Astrocyte of the cerebellum (primary cell): ENCODE results near the gene RAB18.

ENCODE experiments used
- DNase-seq: peaks from one replicate; pipeline ENCODE4 v3.0.0-alpha.2; 2011; ENCODE audit warnings: low read depth
- H3K4me3 ChIP-seq: 2 replicates; pipeline ENCODE4 v1.5.1; 2011; ENCODE audit warnings: mild to moderate bottlenecking, low read depth, low read length, moderate library complexity
- CTCF ChIP-seq: IDR thresholded peaks from 2 replicates; pipeline ENCODE4 v1.5.1; 2012; ENCODE audit warnings: low read length, low read depth, moderate library complexity, mild to moderate bottlenecking; ENCODE audit errors: missing control alignments
- in situ Hi-C: cut with HindIII; loops from 2 replicates; pipeline ENCODE4 v1.10.0; 2017; ENCODE audit warnings: low sequenced_read_pairs

The RAB18 gene

DNA sequence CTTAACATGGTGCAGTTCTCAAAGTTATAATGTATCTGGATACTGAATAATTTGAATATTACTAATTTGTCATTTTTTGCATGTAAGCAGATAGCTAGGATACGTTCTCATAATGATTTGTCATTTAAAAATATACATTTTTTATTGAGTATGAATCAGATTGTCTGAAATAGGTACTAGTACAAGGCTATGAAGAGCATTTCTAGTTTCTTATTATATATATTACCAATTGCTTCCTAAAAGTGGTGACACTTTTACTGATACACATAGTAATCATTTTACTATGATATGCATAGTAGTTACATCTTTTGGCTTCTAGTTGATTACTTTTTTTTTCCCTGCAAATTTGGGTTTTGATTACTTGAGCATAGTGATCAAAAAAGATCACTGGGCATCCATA lies 26.4 kb downstream of the RAB18 start:
- no peak overlapping the region for H3K4me3 ChIP-seq
- DNase-seq: no peak
- in situ Hi-C loops: no loop called here
- no peak for TF ChIP-seq CTCF

DNA sequence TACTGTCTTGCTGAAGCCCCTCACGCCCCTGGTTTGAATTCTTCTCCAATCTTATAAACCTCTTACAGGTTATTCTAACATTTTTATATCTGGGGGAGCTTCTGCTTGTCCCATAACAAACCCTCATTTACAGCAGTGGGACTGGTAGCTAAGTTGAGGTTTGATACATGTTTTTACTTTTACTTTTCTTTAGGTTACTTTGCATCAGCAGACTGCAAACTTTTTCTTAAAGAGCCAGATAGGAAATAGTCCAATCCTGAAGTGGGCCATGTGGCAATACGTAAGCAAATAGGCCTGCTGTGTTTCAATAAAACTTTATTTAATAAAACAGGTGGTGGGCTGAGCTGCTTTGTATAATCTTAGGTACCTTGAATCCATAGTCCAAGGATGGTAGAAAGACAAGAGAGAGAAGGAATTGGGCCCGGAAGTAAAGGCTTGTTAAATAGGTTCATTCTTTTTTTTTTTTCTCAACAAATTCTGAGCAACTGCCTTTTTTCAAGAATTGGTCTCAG lies 27.3 kb downstream of the RAB18 start:
- no peak overlapping the region for H3K4me3 ChIP-seq
- TF ChIP-seq CTCF: no peak
- in situ Hi-C loops: no loop called here
- DNase-seq: no peak

GRCh38 chr10:27534161-27534700 lies 30.1 kb downstream of the RAB18 start:
- in situ Hi-C loops: no loop called here

GRCh38 chr10:27535317-27535716 lies 31.2 kb downstream of the RAB18 start:
- in situ Hi-C loops: loop anchor here (5.0 kb wide), 1 partner anchor 83 kb away; no protein-coding TSS in a partner anchor
- H3K4me3 ChIP-seq: no peak overlapping the region
- DNase-seq: no peak
- no peak for TF ChIP-seq CTCF

More at GRCh38 chr10:27534161-27534700, 30.1 kb downstream of the RAB18 start:
- no peak for TF ChIP-seq CTCF
- DNase-seq: no peak
- H3K4me3 ChIP-seq: no peak overlapping the region

- no peak for DNase-seq
- in situ Hi-C loops: loop anchor here (5.0 kb wide), 1 partner anchor 84 kb away; no protein-coding TSS in a partner anchor
- H3K4me3 ChIP-seq: no peak overlapping the region
- no peak for TF ChIP-seq CTCF
Measured at GRCh38 chr10:27536437-27536836, 32.3 kb downstream of the RAB18 start.

GRCh38 chr10:27537166-27537565 lies 33.1 kb downstream of the RAB18 start:
- TF ChIP-seq CTCF: no peak
- in situ Hi-C loops: loop anchor here (5.0 kb wide), 1 partner anchor 85 kb away; no protein-coding TSS in a partner anchor
- no peak for DNase-seq
- no peak overlapping the region for H3K4me3 ChIP-seq
